HG02759 (cell line): Measurements from ENCODE around the gene NIN.
A peak's percentile ranks its signal among the peaks of the same experiment; 100 is the strongest.
"Not testable (repeated sequence)": the region's sequence is repeated elsewhere in the genome, so short reads cannot be mapped to it uniquely, and the experiment has no call there.

Experiments
- ATAC-seq: cut with Tn5 transposase; IDR thresholded peaks from one replicate; pipeline ENCODE4 v1.9.1; 2021; ENCODE audit warnings: mild to moderate bottlenecking, moderate library complexity; ENCODE audit not compliant: unreplicated experiment

NIN gene

GRCh38 chr14:50733494-50733893 lies 97.5 kb downstream of the NIN start:
- ATAC-seq, result no peak

GRCh38 chr14:50728836-50729235 lies 102.1 kb downstream of the NIN start:
- ATAC-seq, result no peak

GRCh38 chr14:50726372-50727107 lies 104.4 kb downstream of the NIN start:
- no peak for ATAC-seq

- ATAC-seq, result no peak
Measured at GRCh38 chr14:50725761-50726160, 105.2 kb downstream of the NIN start.

- no peak for ATAC-seq
Measured at GRCh38 chr14:50719911-50720759, 110.8 kb downstream of the NIN start.

- ATAC-seq, result no peak
Measured at GRCh38 chr14:50718949-50719348, 112.0 kb downstream of the NIN start.

- ATAC-seq, result no peak
Measured at GRCh38 chr14:50717811-50718210, 113.2 kb downstream of the NIN start.

- ATAC-seq, result no peak
Measured at GRCh38 chr14:50714450-50715073, 116.4 kb downstream of the NIN start.

- ATAC-seq, result no peak
Measured at GRCh38 chr14:50711043-50711442, 119.9 kb downstream of the NIN start.

- no peak for ATAC-seq
Measured at GRCh38 chr14:50705026-50705593, 125.9 kb downstream of the NIN start.

- no peak for ATAC-seq
Measured at GRCh38 chr14:50704454-50705010, 126.4 kb downstream of the NIN start.

- no peak for ATAC-seq
Measured at GRCh38 chr14:50697659-50698290, 133.2 kb downstream of the NIN start.

- ATAC-seq, result not testable (repeated sequence)
Measured at GRCh38 chr14:50694260-50694659, 136.7 kb downstream of the NIN start.

GRCh38 chr14:50688875-50689274 lies 142.1 kb downstream of the NIN start:
- ATAC-seq, result no peak

GRCh38 chr14:50679674-50680073 lies 151.3 kb downstream of the NIN start:
- ATAC-seq, result no peak

GRCh38 chr14:50678163-50678562 lies 152.8 kb downstream of the NIN start:
- ATAC-seq, result no peak

- ATAC-seq, result peak; percentile 69
Measured at GRCh38 chr14:50677527-50678063, 153.4 kb downstream of the NIN start.

GRCh38 chr14:50676814-50677516 lies 154.0 kb downstream of the NIN start:
- peak; percentile 51 for ATAC-seq

- no peak for ATAC-seq
Measured at GRCh38 chr14:50675597-50675996, 155.4 kb downstream of the NIN start.

GRCh38 chr14:50670866-50671256 lies 160.1 kb downstream of the NIN start:
- ATAC-seq, result no peak
